Coronary artery (tissue), 2 donors: ENCODE measurements around the gene GORASP1.
A peak's percentile ranks its signal among the peaks of the same experiment; 100 is the strongest.

ENCODE experiments used
- DNase-seq: peaks from one replicate; pipeline ENCODE4 v3.0.0-alpha.2; 2017; ENCODE audit warnings: low spot score
- H3K27ac ChIP-seq, 2 donors: fragments of 200-600 bp; sonication (generic); one replicate each; pipeline ENCODE4 v1.5.1; 2016 to 2019
- H3K4me3 ChIP-seq: fragments of 200-600 bp; sonication (generic); 2 replicates; pipeline ENCODE4 v1.5.1; 2016; ENCODE audit warnings: mild to moderate bottlenecking, moderate library complexity
- TF ChIP-seq, protein P1 (sequence below): fragments of 200-600 bp; sonication (generic); IDR thresholded peaks from one replicate; pipeline ENCODE4 v1.5.1; 2019; ENCODE audit warnings: antibody characterized with exemption

The GORASP1 gene

DNA sequence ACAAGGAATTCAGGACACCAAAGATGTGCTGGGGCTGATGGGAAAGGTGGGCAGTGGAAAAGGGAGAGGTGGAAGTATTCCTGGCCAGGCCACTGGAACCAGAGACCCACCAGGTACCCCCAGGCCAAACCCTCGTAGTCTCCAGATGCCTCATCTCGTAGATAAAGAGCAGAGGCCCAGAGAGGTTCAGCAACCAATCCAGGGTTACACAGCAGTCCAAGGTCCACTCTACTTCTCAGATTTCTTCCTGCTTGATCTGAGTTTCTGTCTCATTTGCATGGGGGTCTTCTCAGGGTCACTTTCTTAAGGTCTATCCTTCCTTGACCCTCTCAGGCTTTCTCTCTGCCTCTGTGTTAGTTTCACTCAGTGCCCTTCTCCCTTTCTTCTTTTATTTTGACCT lies 5.1 kb upstream of the GORASP1 start:
- Histone ChIP-seq H3K4me3 (no peak overlapping the region), H3K27ac (no peak overlapping the region)
- TF ChIP-seq, protein P1, sequence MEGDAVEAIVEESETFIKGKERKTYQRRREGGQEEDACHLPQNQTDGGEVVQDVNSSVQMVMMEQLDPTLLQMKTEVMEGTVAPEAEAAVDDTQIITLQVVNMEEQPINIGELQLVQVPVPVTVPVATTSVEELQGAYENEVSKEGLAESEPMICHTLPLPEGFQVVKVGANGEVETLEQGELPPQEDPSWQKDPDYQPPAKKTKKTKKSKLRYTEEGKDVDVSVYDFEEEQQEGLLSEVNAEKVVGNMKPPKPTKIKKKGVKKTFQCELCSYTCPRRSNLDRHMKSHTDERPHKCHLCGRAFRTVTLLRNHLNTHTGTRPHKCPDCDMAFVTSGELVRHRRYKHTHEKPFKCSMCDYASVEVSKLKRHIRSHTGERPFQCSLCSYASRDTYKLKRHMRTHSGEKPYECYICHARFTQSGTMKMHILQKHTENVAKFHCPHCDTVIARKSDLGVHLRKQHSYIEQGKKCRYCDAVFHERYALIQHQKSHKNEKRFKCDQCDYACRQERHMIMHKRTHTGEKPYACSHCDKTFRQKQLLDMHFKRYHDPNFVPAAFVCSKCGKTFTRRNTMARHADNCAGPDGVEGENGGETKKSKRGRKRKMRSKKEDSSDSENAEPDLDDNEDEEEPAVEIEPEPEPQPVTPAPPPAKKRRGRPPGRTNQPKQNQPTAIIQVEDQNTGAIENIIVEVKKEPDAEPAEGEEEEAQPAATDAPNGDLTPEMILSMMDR = no peak
- no peak for DNase-seq

DNA sequence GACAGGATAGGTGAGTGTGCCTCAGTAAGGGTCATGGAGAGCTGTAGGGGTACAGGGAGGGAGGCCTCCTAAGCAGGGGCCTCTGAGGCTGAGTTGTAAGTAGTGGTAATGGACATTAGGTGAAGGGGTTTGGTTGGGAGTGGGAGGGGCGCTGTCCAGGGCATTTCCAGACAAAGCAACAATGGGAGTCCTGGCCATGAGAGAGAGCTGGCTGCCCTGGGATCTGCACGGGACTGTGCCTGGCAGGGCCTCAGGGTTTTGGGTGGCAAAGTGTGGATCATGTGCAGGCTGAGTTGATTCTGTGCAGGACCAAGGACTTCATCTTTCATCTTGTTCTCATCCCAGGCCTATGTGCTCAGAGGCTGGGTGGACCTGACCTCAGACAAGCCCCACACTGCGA lies 4.7 kb upstream of the GORASP1 start:
- Histone ChIP-seq H3K27ac (no peak overlapping the region), H3K4me3 (no peak overlapping the region)
- peak; percentile 45 for DNase-seq
- TF ChIP-seq, protein P1 = no peak

DNA sequence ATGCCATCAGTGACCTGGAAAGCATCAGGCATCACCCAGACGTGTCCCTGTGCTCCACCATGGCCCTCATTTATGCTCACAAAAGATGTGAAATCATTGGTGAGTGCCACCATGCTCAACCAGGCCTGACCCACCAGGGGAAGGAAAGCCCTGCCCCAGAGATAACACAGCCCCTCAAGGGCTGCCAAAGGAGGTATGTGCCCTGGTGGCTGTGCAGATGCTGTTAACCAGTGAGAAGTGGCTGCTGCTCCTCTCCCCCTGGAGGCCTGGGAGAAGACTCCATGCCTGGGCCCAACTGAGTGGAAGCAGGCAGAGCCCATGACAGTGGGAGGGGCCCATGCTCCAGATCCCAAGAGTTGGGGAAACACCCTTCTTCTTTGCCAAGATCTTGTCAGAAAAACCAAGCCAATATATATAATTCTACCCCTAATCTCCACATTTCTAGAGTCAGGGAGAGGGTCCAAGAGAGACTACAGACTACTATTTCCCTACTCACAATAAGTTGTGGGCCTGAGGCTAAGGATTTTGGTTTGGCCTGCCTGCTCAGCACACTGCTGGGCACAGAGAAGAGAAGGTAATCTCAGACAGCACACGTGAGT lies 2.7 kb upstream of the GORASP1 start:
- no peak overlapping the region for H3K4me3 ChIP-seq
- peak; percentile 31 for DNase-seq
- no peak overlapping the region for H3K27ac ChIP-seq
- TF ChIP-seq, protein P1 = no peak

DNA sequence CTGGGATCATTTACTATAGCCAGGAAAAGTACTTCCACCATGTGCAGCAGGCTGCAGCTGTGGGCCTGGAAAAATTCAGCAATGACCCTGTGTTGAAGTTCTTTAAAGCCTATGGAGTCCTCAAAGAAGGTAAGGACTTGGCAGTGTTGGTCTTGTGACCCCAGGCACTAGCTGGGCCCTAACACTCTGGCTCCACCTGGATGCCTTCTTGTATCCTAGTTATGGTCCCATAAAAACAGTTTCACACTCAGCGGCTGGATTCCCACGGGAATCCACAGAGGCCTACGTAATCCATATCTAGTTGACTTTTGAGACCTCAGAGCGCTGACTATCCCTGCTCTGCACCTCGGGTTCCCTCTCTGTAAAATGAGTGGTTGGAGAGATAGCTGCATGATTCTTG lies 1.7 kb upstream of the GORASP1 start:
- Histone ChIP-seq H3K4me3 (no peak overlapping the region), H3K27ac (no peak overlapping the region)
- TF ChIP-seq, protein P1 = no peak
- no peak for DNase-seq

DNA sequence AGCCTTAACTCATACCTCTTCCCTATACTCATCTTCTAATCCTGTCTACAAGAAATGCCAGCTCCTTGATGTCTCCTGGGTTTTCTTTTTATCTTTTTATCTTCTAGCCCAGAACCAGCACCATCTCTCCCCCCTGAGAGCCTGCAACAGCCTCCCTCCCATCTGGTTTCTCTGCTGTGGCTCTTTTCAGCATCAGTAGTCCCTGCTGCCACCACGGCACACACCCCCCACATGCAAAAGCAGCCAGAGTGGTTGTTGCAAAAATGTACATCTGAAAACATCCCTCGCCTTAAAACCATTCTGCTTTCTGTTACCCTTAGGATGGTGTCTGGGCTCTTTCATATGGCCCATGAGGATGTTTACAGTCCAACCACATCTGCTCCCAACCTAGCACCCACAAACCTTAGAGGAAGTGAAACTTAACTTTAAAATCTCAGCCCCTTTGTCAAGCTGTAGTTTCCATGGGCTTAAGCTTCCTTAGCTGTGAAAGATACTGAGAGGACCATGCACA lies 828 bp upstream of the GORASP1 start:
- peak overlapping the region; percentile 85 for H3K4me3 ChIP-seq
- TF ChIP-seq, protein P1 = no peak
- DNase-seq = no peak
- peak overlapping the region; percentile 96 to 98 for H3K27ac ChIP-seq

DNA sequence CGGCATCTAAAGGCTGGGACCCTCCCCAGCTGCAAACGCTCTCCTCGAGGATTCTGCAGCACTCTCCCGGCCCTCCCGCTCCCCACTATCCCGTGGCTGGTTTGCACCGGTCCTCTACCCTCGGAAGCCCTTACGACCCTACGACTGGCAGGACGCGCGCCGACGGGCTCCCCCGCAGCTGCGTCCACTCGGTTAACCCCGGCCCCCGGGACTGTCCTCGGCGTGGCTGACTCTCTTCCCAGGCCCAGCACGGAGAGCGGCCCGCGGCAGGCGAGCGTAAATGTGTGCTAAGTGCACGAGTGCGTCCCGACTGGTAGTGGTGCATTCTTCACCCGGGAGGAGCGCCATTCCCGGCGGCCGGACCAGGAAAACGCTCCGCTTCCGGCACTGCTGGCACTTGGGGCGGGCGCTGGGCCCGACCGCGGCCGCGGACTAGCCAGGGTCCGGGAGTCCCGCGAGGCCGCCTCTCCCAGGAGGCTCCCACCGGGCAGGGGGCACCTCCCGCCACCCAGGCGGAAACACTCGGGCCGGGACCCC lies 508 bp downstream of the GORASP1 start:
- Histone ChIP-seq H3K27ac (peak overlapping the region; percentile 96 to 98), H3K4me3 (peak overlapping the region; percentile 85)
- DNase-seq = no peak
- TF ChIP-seq, protein P1 = no peak

DNA sequence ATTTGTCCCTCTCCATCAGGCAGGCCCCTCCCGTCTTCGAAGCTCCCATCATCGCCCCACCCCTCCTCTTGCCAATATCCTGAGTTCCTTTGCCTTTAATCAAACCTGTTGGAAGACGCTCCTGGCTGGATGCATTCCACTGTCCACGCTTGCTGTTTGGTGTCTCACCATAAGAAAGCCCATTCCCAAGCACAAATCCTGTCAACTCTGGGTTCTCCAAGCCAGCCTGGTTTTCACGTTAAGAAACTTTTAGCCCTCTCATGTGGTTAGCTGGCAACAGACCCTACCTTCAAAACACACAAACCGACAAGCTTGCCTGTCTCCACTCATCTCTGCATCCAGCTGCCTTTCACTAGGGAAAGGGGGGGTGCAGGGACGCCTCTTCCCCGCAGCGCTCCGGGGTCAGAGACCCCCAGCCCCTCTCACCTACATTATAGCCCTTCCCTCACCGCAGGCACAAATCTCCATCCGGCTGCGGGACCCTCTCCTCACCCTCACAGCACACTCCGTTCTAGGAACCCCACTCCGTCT lies 1.1 kb downstream of the GORASP1 start:
- H3K27ac ChIP-seq = peak overlapping the region; percentile 96 to 98
- TF ChIP-seq, protein P1 = no peak
- DNase-seq = no peak
- peak overlapping the region; percentile 85 for H3K4me3 ChIP-seq
